Measurements from ENCODE around the gene OLAH.
A peak's percentile ranks its signal among the peaks of the same experiment; 100 is the strongest.

Gene OLAH

DNA sequence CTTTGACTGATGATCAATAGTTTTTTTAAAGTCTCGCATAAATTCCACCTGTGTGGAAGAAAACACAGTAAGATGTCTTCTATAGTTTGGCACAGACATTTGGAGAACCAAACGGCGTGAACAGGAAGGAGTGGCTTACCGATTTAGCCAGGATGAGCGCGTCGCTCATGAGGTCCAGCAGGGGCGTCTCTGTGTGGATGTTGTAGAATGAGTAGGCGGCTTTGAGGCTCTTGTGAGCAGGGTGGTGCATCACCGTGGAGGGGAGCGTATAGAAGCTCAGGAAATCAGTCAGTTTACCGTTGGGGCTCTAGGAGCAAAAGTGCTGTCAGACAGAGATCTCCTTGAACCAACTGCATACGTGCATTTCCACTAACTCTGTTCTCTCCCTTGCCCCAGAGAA lies 68.9 kb downstream of the OLAH start:
- H3K4me3 ChIP-seq (ENCODE audit: low read length), result no peak overlapping the region
- DNase-seq (ENCODE audit: low read depth), result no peak
- TF ChIP-seq, protein P1, sequence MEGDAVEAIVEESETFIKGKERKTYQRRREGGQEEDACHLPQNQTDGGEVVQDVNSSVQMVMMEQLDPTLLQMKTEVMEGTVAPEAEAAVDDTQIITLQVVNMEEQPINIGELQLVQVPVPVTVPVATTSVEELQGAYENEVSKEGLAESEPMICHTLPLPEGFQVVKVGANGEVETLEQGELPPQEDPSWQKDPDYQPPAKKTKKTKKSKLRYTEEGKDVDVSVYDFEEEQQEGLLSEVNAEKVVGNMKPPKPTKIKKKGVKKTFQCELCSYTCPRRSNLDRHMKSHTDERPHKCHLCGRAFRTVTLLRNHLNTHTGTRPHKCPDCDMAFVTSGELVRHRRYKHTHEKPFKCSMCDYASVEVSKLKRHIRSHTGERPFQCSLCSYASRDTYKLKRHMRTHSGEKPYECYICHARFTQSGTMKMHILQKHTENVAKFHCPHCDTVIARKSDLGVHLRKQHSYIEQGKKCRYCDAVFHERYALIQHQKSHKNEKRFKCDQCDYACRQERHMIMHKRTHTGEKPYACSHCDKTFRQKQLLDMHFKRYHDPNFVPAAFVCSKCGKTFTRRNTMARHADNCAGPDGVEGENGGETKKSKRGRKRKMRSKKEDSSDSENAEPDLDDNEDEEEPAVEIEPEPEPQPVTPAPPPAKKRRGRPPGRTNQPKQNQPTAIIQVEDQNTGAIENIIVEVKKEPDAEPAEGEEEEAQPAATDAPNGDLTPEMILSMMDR (conservative IDR thresholded peaks at IDR 0.05; ENCODE audit: low read depth, low read length), result no peak

DNA sequence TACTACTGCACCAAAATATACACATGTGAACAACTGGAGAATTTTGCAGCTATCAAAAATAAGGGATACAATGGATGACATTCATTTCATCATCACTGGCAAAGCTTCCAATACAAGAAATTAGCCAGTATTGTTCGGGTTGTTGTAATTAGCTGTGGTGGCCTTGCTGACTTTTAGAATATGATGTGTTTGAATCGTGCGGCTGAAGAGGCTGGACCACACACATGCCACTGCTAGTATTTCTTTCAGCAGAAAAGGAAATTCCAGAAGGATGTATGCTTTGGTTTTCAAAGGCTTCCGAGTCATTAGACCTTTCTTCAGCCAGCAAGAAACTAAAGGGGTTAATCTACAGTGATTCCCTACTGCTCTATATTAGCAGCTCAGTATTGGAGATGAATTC lies 70.0 kb downstream of the OLAH start:
- DNase-seq (ENCODE audit: low read depth), result no peak
- H3K4me3 ChIP-seq (ENCODE audit: low read length), result no peak overlapping the region
- TF ChIP-seq, protein P1 (conservative IDR thresholded peaks at IDR 0.05; ENCODE audit: low read depth, low read length), result no peak

DNA sequence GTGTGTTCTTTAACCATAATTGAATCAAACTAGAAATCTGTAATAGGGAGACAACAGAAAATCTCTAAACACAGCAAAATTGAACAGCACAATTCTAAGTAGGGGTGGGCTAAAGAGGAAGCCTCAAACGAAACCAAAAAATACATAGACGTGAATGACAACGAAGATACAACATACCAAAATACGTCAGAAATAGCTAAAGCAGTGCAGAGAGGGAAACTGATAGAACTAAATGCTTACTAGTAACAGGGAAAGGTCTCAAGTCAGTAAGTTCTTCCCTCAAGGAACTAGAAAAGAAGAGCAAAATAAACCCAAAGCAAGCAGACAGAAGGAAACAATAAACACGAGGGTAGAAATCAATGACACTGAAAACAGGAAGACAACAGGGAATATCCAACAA lies 72.5 kb downstream of the OLAH start:
- TF ChIP-seq, protein P1 (conservative IDR thresholded peaks at IDR 0.05; ENCODE audit: low read depth, low read length), result no peak
- H3K4me3 ChIP-seq (ENCODE audit: low read length), result no peak overlapping the region

DNA sequence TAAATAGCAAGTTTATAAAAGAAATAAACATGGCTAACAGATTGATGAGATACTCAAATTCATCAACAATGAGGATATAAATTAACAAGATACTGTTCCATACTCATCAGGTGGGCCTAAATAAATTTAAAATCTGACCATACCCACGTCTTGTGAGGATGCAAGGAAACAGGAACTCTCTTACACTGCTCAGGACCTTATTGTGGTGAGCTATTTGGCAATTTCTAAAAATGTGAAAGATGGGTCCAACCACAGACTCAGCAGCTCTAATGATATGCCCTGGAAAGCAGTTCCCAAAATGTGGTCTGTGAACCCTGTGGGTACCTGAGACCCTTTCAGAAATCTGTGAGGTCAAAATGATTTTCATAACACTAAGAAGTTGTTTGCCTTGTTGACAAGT lies 74.9 kb downstream of the OLAH start:
- DNase-seq (ENCODE audit: low read depth), result no peak
- TF ChIP-seq, protein P1 (conservative IDR thresholded peaks at IDR 0.05; ENCODE audit: low read depth, low read length), result no peak
- no peak overlapping the region for H3K4me3 ChIP-seq (ENCODE audit: low read length)

More for the DNA sequence above, 72.5 kb downstream of the OLAH start:
- DNase-seq (ENCODE audit: low read depth), result no peak

DNA sequence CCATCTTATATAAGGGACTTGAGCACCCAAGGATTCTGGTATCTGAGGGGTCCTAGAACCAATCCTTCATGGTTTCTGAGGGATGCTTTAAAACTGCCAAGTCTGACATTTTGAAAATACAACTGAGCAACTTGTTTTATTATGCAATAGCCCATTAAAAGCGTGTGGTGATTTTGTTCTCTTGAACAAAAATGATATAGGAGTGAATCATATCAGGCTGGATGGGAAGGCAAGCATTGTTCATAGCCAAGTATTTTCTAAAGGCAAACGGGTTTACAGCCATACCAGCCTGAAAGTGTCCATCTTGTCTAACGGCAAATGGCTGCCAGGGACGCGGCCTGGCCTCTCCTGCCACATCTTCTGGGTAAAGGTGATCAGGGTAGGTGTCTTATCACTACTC lies 76.8 kb downstream of the OLAH start:
- no peak overlapping the region for H3K4me3 ChIP-seq (ENCODE audit: low read length)
- DNase-seq (ENCODE audit: low read depth), result no peak
- TF ChIP-seq, protein P1 (conservative IDR thresholded peaks at IDR 0.05; ENCODE audit: low read depth, low read length), result no peak

DNA sequence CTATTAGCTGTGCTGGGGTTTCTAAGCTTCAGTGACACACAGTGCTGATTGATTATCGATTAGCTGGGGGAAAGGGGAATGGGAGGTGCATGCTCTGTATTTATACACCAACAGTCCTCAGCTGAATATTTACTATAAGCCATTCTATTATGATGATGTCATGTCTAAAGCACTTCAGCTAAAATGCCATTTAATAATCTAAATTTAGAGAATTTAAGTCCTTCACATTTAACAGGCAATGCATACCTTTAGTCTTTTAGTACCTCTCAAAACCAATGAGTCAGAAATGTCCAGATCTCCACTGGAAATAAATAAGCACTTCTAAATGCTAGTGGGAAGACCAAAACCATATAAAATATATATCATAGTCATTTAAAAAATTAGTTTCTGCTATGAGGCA lies 78.0 kb downstream of the OLAH start:
- TF ChIP-seq, protein P1 (conservative IDR thresholded peaks at IDR 0.05; ENCODE audit: low read depth, low read length), result no peak
- no peak overlapping the region for H3K4me3 ChIP-seq (ENCODE audit: low read length)
- DNase-seq (ENCODE audit: low read depth), result peak; percentile 36

DNA sequence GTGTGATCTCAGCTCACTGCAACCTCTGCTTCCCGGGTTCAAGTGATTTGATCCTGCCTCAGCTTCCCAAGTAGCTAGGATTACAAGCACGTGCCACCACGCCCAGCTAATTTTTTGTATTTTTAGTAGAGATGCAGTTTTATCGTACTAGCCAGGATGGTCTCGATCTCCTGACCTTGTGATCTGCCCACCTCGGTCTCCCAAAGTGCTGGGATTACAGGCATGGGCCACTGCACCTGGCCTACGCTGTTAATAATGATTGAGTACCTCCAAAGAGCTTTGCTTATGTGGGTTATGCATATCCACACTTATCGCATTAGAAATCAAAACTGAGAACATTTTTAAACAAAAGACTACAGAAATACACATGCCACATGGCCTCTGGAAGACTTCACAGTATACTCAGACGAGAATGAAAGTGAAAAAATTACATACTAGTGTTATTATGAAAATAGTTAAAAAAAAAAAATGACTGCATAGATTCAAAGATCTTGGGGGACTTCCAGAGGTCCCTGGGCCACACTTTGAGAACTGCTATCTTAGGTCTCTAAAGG lies 78.8 kb downstream of the OLAH start:
- DNase-seq (ENCODE audit: low read depth), result no peak

More for the DNA sequence above, 78.8 kb downstream of the OLAH start:
- TF ChIP-seq, protein P1 (conservative IDR thresholded peaks at IDR 0.05; ENCODE audit: low read depth, low read length), result no peak
- no peak overlapping the region for H3K4me3 ChIP-seq (ENCODE audit: low read length)

Measured in retinal pigment epithelial cell (primary cell).